ENCODE results near the gene ABCB10. TPM values are rescaled to one million over a fixed set of nuclear protein-coding genes. Genes with fewer than 3 reads are reported as not detected.

ABCB10 gene
- total RNA-seq, result 13.2 and 14.5 TPM in 2 replicates

DNA sequence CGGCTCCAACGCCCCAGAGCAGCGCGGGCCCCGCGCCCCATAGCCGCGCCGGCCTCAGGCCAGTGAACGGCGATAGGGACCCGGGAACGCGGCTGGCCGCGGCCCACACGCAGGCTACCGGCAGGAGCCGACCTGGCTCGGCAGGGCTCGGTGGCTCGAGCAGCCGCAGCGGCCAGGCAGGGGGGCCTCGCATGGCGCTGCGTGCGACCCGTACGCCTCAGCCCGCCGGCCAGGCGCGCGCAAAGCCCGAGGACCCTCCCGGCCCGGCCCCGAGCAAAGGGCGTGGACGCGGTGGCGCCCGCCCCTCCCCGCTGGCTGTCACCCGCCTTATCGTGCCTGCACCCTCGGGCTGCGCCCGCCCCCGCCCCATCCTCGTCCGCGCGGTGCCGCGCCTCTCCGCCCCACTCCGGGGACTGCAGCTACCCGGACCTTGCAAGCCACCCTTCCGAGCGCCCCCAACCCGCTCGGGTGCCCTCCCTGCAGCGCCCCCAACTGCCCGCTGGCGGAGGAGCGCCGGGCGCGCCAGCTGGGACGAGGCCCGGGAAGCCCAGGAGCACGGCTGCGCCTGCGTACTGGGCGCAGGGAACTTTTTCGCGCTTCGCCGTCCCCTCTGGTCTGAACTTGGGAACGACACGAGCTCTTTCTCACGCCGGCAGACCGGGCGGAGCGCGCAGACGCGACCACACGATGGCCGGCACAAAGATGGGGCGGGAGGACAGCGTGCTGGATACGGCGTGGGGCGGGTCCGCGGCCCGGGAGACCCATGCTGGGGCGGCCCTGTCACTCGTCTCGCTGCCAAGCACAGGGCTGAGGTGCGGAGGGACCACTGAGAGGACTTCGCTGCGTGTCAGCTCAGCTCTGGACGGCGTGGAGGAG, at the start of gene ABCB10:
Gene ABCB10 (minus strand): TSS at position 248 of the 876 bp plus-strand sequence. CDS start 55 bp downstream, at position 193.

DNA sequence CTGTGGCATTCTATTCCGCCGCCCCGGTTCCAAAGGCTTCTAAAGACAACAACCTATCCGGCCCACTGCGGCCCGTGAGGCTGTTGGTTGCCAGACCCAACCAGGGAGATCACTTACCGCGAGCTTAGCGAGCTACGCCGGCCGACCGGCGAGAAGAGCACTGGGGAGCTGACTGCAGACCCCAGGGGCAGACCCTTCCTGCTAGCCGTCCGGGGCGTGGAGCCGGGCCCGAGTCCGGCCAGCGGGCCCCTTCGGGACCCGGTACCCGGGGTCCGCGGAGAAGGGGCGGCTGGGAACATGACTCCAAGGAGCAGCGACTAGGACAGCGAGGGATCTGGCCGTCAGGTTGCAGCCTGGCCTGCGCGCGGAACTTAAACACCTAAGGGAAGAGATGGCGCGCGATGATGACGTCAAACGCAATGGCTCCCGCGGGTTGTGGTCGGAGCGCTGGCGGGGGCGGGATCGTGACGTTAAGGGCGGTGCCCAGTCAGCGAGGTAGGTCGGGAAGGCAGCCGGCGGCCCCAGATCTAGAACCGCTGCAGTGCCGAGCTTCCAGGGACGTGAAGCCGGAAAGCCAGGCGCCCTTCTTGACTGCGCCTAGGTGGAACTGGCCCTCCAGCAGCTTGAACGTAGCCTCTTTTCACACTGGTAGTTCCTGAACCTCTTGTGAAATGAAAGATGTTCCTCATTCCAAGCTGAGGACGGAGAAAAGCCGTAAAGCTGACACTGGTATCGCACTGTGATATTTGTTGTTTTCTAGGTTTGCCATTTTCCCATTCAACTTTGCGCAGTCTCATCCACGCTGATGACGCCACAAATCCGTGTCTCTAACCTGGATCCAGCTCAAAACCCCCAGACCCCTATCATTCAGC, 50.3 kb downstream of the ABCB10 start, which contains the start of gene NUP133:
Gene NUP133 (minus strand): TSS at position 391 of the 872 bp plus-strand sequence. CDS start 92 bp downstream, at position 299.

Other genes with a start within 250 kb of the ABCB10 start
- gene CCSAP, start 215.7 kb downstream of the ABCB10 start, total RNA-seq, result 3.7 and 4.6 TPM in 2 replicates
- gene ACTA1, start 124.6 kb downstream of the ABCB10 start, total RNA-seq, result not detected in 2 replicates
- 30.3 and 30.5 TPM in 2 replicates for gene NUP133, start 50.4 kb downstream of the ABCB10 start, total RNA-seq
- 13.5 and 13.6 TPM in 2 replicates for gene TAF5L, start 67.4 kb upstream of the ABCB10 start, total RNA-seq
- 7.9 and 9.4 TPM in 2 replicates for gene URB2, start 67.5 kb upstream of the ABCB10 start, total RNA-seq